Glutamatergic neuron (in vitro differentiated cells): ENCODE measurements around the gene SNX7. TPM values are rescaled to one million over a fixed set of nuclear protein-coding genes. Genes with fewer than 3 reads are reported as not detected.

ENCODE experiments used
- DNase-seq: peaks from one replicate; pipeline ENCODE4 v3.0.0; 2022
- H3K27ac Mint-ChIP-seq: one replicate; pipeline ENCODE4 v1.8.0; 2020; ENCODE audit warnings: mild to moderate bottlenecking, mixed read lengths, inconsistent platforms; ENCODE audit not compliant: unreplicated experiment
- H3K27me3 Mint-ChIP-seq: one replicate; pipeline ENCODE4 v1.8.0; 2020; ENCODE audit warnings: mild to moderate bottlenecking, moderate library complexity, mixed read lengths, inconsistent platforms; ENCODE audit not compliant: unreplicated experiment
- H3K36me3 Mint-ChIP-seq: one replicate; pipeline ENCODE4 v1.8.0; 2020; ENCODE audit warnings: mild to moderate bottlenecking, mixed read lengths, inconsistent platforms; ENCODE audit not compliant: unreplicated experiment
- H3K4me1 Mint-ChIP-seq: one replicate; pipeline ENCODE4 v1.8.0; 2020; ENCODE audit warnings: mild to moderate bottlenecking, low read depth, mixed read lengths, inconsistent platforms; ENCODE audit not compliant: unreplicated experiment
- H3K4me3 Mint-ChIP-seq: one replicate; pipeline ENCODE4 v1.8.0; 2020; ENCODE audit warnings: mild to moderate bottlenecking, mixed read lengths, inconsistent platforms; ENCODE audit not compliant: unreplicated experiment
- H3K9me3 Mint-ChIP-seq: one replicate; pipeline ENCODE4 v1.8.0; 2020; ENCODE audit warnings: mild to moderate bottlenecking, moderate library complexity, mixed read lengths, inconsistent platforms; ENCODE audit not compliant: unreplicated experiment
- CTCF ChIP-seq: fragments of 200-600 bp; sonication (generic); IDR thresholded peaks from one replicate; pipeline ENCODE4 v1.5.0; 2021; ENCODE audit not compliant: partially characterized antibody, unreplicated experiment
- total RNA-seq: library from RNA; stranded (reverse); fragmentation: NEBNext Ultra II Directional; extraction: Animal tissue kit (Norgen Biotek cat#: 25700); gene quantifications from one replicate; pipeline ENCODE4 v1.2.1, GENCODE V29; 2021; ENCODE audit not compliant: unreplicated experiment

Gene SNX7
- total RNA-seq, 1 donor from 2014 or later, result 20.3 TPM

GRCh38 chr1:98754176-98754575, 92.7 kb downstream of the SNX7 start:
- Mint-ChIP-seq H3K4me1 (no peaks in the 10 kb centered on the region), H3K36me3 (no peaks in the 10 kb centered on the region), H3K27me3 (no peaks in the 10 kb centered on the region), H3K27ac (no peak overlapping the region), H3K4me3 (no peak overlapping the region), H3K9me3 (no peaks in the 10 kb centered on the region)
- TF ChIP-seq CTCF, result no peak
- no peak for DNase-seq

- no peak overlapping the region for H3K4me3 Mint-ChIP-seq
- DNase-seq, result no peak
- H3K4me1 Mint-ChIP-seq, result peaks cover 1% of the 10 kb centered on the region
- no peaks in the 10 kb centered on the region for H3K27me3 Mint-ChIP-seq
- no peaks in the 10 kb centered on the region for H3K9me3 Mint-ChIP-seq
- H3K27ac Mint-ChIP-seq, result no peak overlapping the region
- H3K36me3 Mint-ChIP-seq, result no peaks in the 10 kb centered on the region
- no peak for TF ChIP-seq CTCF
Measured at GRCh38 chr1:98761219-98761865, 99.8 kb downstream of the SNX7 start.

GRCh38 chr1:98763488-98764150, 102.1 kb downstream of the SNX7 start:
- Mint-ChIP-seq H3K27me3 (no peaks in the 10 kb centered on the region), H3K4me3 (no peak overlapping the region), H3K4me1 (peaks cover 1% of the 10 kb centered on the region), H3K27ac (no peak overlapping the region), H3K9me3 (no peaks in the 10 kb centered on the region), H3K36me3 (no peaks in the 10 kb centered on the region)
- DNase-seq, result no peak
- no peak for TF ChIP-seq CTCF

GRCh38 chr1:98764485-98764884, 103.0 kb downstream of the SNX7 start:
- DNase-seq, result no peak
- Mint-ChIP-seq H3K27me3 (no peaks in the 10 kb centered on the region), H3K4me3 (no peak overlapping the region), H3K27ac (no peak overlapping the region), H3K9me3 (no peaks in the 10 kb centered on the region), H3K36me3 (no peaks in the 10 kb centered on the region), H3K4me1 (peaks cover 1% of the 10 kb centered on the region)
- no peak for TF ChIP-seq CTCF

GRCh38 chr1:98766255-98766654, 104.7 kb downstream of the SNX7 start:
- no peak for TF ChIP-seq CTCF
- no peaks in the 10 kb centered on the region for H3K27me3 Mint-ChIP-seq
- H3K4me3 Mint-ChIP-seq, result no peak overlapping the region
- H3K4me1 Mint-ChIP-seq, result no peaks in the 10 kb centered on the region
- H3K27ac Mint-ChIP-seq, result no peak overlapping the region
- no peaks in the 10 kb centered on the region for H3K9me3 Mint-ChIP-seq
- no peaks in the 10 kb centered on the region for H3K36me3 Mint-ChIP-seq
- DNase-seq, result no peak
